Mesothelial cell of epicardium (in vitro differentiated cells): ENCODE results near the gene DPP7. TPM values are rescaled to one million over a fixed set of nuclear protein-coding genes. Genes with fewer than 3 reads are reported as not detected.

Experiments used
- DNase-seq, 2 experiments: peaks; one replicate each; pipeline ENCODE4 v3.0.0; 2021; ENCODE audit warnings: low spot score in 2 of 2; ENCODE audit not compliant: unreplicated experiment in 2 of 2
- H3K27ac Mint-ChIP-seq: 2 replicates; pipeline ENCODE4 v1.8.0; 2021; ENCODE audit warnings: mixed read lengths
- H3K27me3 Mint-ChIP-seq: 2 replicates; pipeline ENCODE4 v1.8.0; 2021; ENCODE audit warnings: low read depth, mixed read lengths
- H3K36me3 Mint-ChIP-seq: 2 replicates; pipeline ENCODE4 v1.8.0; 2021; ENCODE audit warnings: mixed read lengths
- H3K4me1 Mint-ChIP-seq: 2 replicates; pipeline ENCODE4 v1.8.0; 2021; ENCODE audit warnings: mixed read lengths
- H3K4me3 Mint-ChIP-seq: 2 replicates; pipeline ENCODE4 v1.8.0; 2021; ENCODE audit warnings: mild to moderate bottlenecking, moderate library complexity, mixed read lengths
- H3K9me3 Mint-ChIP-seq: 2 replicates; pipeline ENCODE4 v1.8.0; 2021; ENCODE audit warnings: mixed read lengths
- CTCF ChIP-seq: fragments of 200-600 bp; sonication (generic); IDR thresholded peaks from one replicate; pipeline ENCODE4 v1.5.0; 2021; ENCODE audit warnings: antibody characterized with exemption; ENCODE audit not compliant: unreplicated experiment
- total RNA-seq: library from RNA; stranded (reverse); gene quantifications from 3 replicates; pipeline ENCODE4 v1.2.1, GENCODE V29; 2021

DPP7 gene
- total RNA-seq, 1 donor from 2014 or later, result 149 TPM

- TF ChIP-seq CTCF, result no peak
- no peaks in the 10 kb centered on the region for H3K36me3 Mint-ChIP-seq
- H3K27me3 Mint-ChIP-seq, result peaks cover 64% of the 10 kb centered on the region
- DNase-seq, result no peak
- H3K4me1 Mint-ChIP-seq, result peaks cover 4% of the 10 kb centered on the region
- no peaks in the 10 kb centered on the region for H3K9me3 Mint-ChIP-seq
- no peak overlapping the region for H3K27ac Mint-ChIP-seq
- H3K4me3 Mint-ChIP-seq, result peak overlapping the region; percentile 53
These were observed 37.9 kb downstream of the DPP7 start for GRCh38 chr9:137076636-137077009.

DNA sequence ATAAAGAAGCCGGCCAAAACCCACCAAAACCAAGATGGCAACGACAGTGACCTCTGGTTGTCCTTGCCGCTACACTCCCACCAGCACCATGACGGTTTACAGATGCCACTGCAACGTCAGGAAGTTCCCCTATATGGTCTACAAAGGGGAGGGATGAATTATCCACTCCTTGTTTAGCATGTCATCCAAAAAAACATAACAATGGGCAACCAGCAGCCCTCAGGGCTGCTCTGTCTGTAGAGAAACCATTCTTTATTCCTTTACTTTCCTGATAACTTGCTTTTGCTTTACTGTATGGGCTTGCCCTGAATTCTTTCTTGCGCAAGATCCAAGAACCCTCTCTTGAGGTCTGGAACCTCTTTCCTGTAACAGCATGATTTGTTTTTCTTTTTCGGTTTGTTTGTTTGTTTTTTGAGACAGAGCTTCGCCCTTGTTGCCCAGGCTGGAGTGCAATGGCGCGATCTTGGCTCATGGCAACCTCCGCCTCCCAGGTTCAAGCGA, 39.2 kb downstream of the DPP7 start:
- H3K4me3 Mint-ChIP-seq, result no peak overlapping the region
- DNase-seq, result no peak
- no peak for TF ChIP-seq CTCF
- peaks cover 58% of the 10 kb centered on the region for H3K27me3 Mint-ChIP-seq
- H3K4me1 Mint-ChIP-seq, result peaks cover 14% of the 10 kb centered on the region
- H3K27ac Mint-ChIP-seq, result no peak overlapping the region
- no peaks in the 10 kb centered on the region for H3K36me3 Mint-ChIP-seq
- H3K9me3 Mint-ChIP-seq, result no peaks in the 10 kb centered on the region

DNA sequence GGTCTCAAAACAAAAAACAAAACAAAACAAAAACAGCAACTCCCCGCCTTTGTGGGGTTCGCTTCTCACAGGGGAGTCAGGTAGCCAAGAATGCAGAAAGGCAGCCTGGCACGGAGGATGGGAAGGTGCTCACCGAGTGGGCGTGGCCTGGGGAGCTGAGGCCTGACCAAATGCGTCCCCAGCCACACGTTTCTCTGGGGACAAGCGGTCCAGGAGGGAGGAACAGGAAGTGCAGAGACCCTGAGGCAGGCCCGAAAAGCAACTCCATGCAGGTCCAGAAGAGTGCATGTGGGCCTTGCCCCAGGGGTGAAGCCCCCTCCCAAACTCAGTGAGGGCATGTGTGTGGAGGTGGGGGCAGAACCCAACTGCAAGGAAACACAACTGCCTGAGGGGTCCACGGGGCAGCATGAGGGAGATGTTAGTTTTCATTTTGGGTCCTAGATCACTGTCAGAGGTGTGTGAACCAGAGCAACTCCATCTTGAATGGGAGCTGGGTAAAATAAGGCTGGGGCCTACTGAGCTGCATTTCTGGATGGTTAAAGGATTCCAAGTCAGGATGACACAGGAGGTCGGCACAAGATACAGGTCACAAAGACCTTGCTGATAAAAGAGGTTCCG, 39.8 kb downstream of the DPP7 start:
- peaks cover 14% of the 10 kb centered on the region for H3K4me1 Mint-ChIP-seq
- H3K27me3 Mint-ChIP-seq, result peaks cover 53% of the 10 kb centered on the region
- no peak overlapping the region for H3K4me3 Mint-ChIP-seq
- H3K9me3 Mint-ChIP-seq, result no peaks in the 10 kb centered on the region
- no peak for TF ChIP-seq CTCF
- DNase-seq, result no peak
- H3K27ac Mint-ChIP-seq, result no peak overlapping the region
- no peaks in the 10 kb centered on the region for H3K36me3 Mint-ChIP-seq

- peaks cover 48% of the 10 kb centered on the region for H3K27me3 Mint-ChIP-seq
- no peak for TF ChIP-seq CTCF
These were observed 40.5 kb downstream of the DPP7 start for GRCh38 chr9:137073992-137074399.

DNA sequence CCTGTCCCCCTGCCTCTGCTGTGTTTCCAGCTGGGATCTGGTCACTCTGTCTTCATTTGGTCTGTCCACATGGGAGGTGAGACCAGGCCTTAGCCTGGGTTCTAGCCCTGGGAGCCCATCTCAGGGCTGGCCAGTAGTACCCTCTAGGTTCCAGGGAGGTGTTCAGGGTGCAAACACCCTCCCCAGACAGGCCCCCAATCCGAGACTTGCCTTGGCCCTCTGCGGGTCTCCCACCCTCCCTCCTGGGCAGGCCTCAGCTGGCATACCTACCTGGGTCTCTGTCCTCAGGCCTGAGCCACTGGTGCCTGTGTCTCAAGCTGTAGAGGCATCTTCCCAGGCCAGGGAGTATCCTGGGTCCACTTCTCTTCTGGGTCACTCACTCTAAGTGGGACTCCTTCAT, 43.3 kb downstream of the DPP7 start:
- no peak for DNase-seq
- Mint-ChIP-seq H3K36me3 (no peaks in the 10 kb centered on the region), H3K27me3 (peaks cover 34% of the 10 kb centered on the region), H3K4me3 (peak overlapping the region; percentile 63), H3K9me3 (no peaks in the 10 kb centered on the region), H3K4me1 (peaks cover 13% of the 10 kb centered on the region), H3K27ac (no peak overlapping the region)
- no peak for TF ChIP-seq CTCF

More at GRCh38 chr9:137073992-137074399, 40.5 kb downstream of the DPP7 start:
- Mint-ChIP-seq H3K9me3 (no peaks in the 10 kb centered on the region), H3K27ac (no peak overlapping the region), H3K36me3 (no peaks in the 10 kb centered on the region), H3K4me1 (peaks cover 14% of the 10 kb centered on the region), H3K4me3 (no peak overlapping the region)
- no peak for DNase-seq
